Thyroid gland (tissue), 4 donors: ENCODE data around the gene NAA80. TPM values are rescaled to one million over a fixed set of nuclear protein-coding genes. Genes with fewer than 3 reads are reported as not detected.

Experiments
- DNase-seq, 2 donors: peaks; one replicate each; pipeline ENCODE4 v3.0.0-alpha.2; 2019
- H3K27ac ChIP-seq, 3 donors: fragments of 200-600 bp; sonication (generic); 1 replicate in 2 of 3; 2 replicates in 1 of 3; pipeline ENCODE4 v1.5.1; 2016 to 2019; ENCODE audit warnings: mild to moderate bottlenecking in 1 of 3, moderate library complexity in 1 of 3
- H3K27me3 ChIP-seq: fragments of 200-600 bp; sonication (generic); one replicate; pipeline ENCODE4 v1.5.1; 2019
- H3K36me3 ChIP-seq, 2 donors: fragments of 200-600 bp; sonication (generic); one replicate each; pipeline ENCODE4 v1.5.1; 2016 to 2019
- H3K4me1 ChIP-seq, 2 donors: fragments of 200-600 bp; sonication (generic); one replicate each; pipeline ENCODE4 v1.5.1; 2017 to 2019
- H3K4me3 ChIP-seq, 3 donors: fragments of 200-600 bp; sonication (generic); replicated peaks in 1 of 3; 1 replicate in 2 of 3; 2 replicates in 1 of 3; pipeline ENCODE4 v1.5.1; 2016; ENCODE audit warnings: mild to moderate bottlenecking in 1 of 3
- H3K9me3 ChIP-seq: fragments of 200-600 bp; sonication (generic); one replicate; pipeline ENCODE4 v1.5.1; 2017
- CTCF ChIP-seq, 6 experiments: fragments of 200-600 bp in 3 of 6; fragments of 450-650 bp in 3 of 6; sonication (generic) in 3 of 6; IDR thresholded peaks; one replicate each; pipeline ENCODE4 v1.5.1; 2016 to 2019; ENCODE audit warnings: antibody characterized with exemption in 6 of 6, mild to moderate bottlenecking in 2 of 6, inconsistent platforms in 1 of 6, moderate library complexity in 1 of 6
- POLR2A ChIP-seq, 2 donors: fragments of 450-650 bp; IDR thresholded peaks; one replicate each; pipeline ENCODE4 v1.6.1; 2017; ENCODE audit warnings: antibody characterized with exemption in 2 of 2, mild to moderate bottlenecking in 2 of 2, moderate library complexity in 1 of 2
- WGBS, 2 donors: methylation state at CpG; one replicate each; pipeline ENCODE4 v1.1.5; 2017; 5-methylcytosine and 5-hydroxymethylcytosine counted together
- intact Hi-C: fragments of 100-400 bp; cut with DNase I; formaldehyde crosslinking; loops from one replicate; pipeline ENCODE4 v1.15.1; 2023
- total RNA-seq, 4 donors: library from RNA; depleted of rRNA; stranded (reverse); fragments of >200 nt; gene quantifications; one replicate each; pipeline ENCODE4 v1.2.3, GENCODE V29; 2016

Gene NAA80
- total RNA-seq, 4 donors from 2014 or later: 6.9 to 15.2 (median 10.8) TPM

- 78 to 92% methylated on average over 9 of the region's 9 CpGs for WGBS, 2 donors
- TF ChIP-seq POLR2A (IDR thresholded peaks at IDR 0.05) (no peak), CTCF (IDR thresholded peaks at IDR 0.05) (no peak)
- Histone ChIP-seq H3K4me3 (no peak overlapping the region), H3K9me3 (no peaks in the 10 kb centered on the region), H3K27me3 (no peaks in the 10 kb centered on the region), H3K36me3 (peaks cover 38 to 42% of the 10 kb centered on the region in 2 donors), H3K27ac (peak overlapping the region; percentile 30 to 89 (median 81)), H3K4me1 (peaks cover 15 to 37% of the 10 kb centered on the region in 2 donors)
- intact Hi-C loops: no loop called here
- DNase-seq: no peak
Observed at GRCh38 chr3:50255251-50255615, 44.0 kb downstream of the NAA80 start.

- peaks cover 38 to 42% of the 10 kb centered on the region in 2 donors for H3K36me3 ChIP-seq
- no peak for TF ChIP-seq CTCF (IDR thresholded peaks at IDR 0.05)
- peak in 1 of 2 donors; percentile 36 for TF ChIP-seq POLR2A (IDR thresholded peaks at IDR 0.05)
- peak; percentile 42 to 47 for DNase-seq
Observed at GRCh38 chr3:50254577-50255250, 44.5 kb downstream of the NAA80 start.

GRCh38 chr3:50251220-50251619 lies 48.0 kb downstream of the NAA80 start:
- no peaks in the 10 kb centered on the region for H3K27me3 ChIP-seq
- intact Hi-C loops: no loop called here
- no peak overlapping the region for H3K4me3 ChIP-seq
- peaks cover 29 to 70% of the 10 kb centered on the region in 2 donors for H3K4me1 ChIP-seq
- no peaks in the 10 kb centered on the region for H3K9me3 ChIP-seq
- WGBS, 2 donors: 93% methylated on average over 8 of the region's 8 CpGs
- no peak for DNase-seq
- H3K36me3 ChIP-seq: peaks cover 17 to 18% of the 10 kb centered on the region in 2 donors
- peak overlapping the region in 1 of 3 donors; percentile 86 for H3K27ac ChIP-seq
- TF ChIP-seq CTCF (IDR thresholded peaks at IDR 0.05): no peak
- no peak for TF ChIP-seq POLR2A (IDR thresholded peaks at IDR 0.05)

More at GRCh38 chr3:50254577-50255250, 44.5 kb downstream of the NAA80 start:
- WGBS, 2 donors: 71 to 74% methylated on average over 7 to 8 of the region's 8 CpGs
- Histone ChIP-seq H3K4me1 (peaks cover 17 to 40% of the 10 kb centered on the region in 2 donors), H3K27ac (peak overlapping the region; percentile 62 to 89 (median 81)), H3K9me3 (no peaks in the 10 kb centered on the region), H3K27me3 (no peaks in the 10 kb centered on the region), H3K4me3 (no peak overlapping the region)
- intact Hi-C loops: no loop called here

- peak overlapping the region in 2 of 3 donors; percentile 58 to 86 for H3K27ac ChIP-seq
- H3K9me3 ChIP-seq: no peaks in the 10 kb centered on the region
- no peaks in the 10 kb centered on the region for H3K27me3 ChIP-seq
- no peak for DNase-seq
- TF ChIP-seq CTCF (IDR thresholded peaks at IDR 0.05) (no peak), POLR2A (IDR thresholded peaks at IDR 0.05) (no peak)
- H3K4me3 ChIP-seq: no peak overlapping the region
- intact Hi-C loops: no loop called here
- 84 to 90% methylated on average over 4 of the region's 4 CpGs for WGBS, 2 donors
- H3K36me3 ChIP-seq: peaks cover 15 to 16% of the 10 kb centered on the region in 2 donors
- H3K4me1 ChIP-seq: peaks cover 35 to 76% of the 10 kb centered on the region in 2 donors
Observed at GRCh38 chr3:50250514-50250913, 48.7 kb downstream of the NAA80 start.

- 85 to 89% methylated on average over 4 to 5 of the region's 5 CpGs for WGBS, 2 donors
- TF ChIP-seq CTCF (IDR thresholded peaks at IDR 0.05) (no peak), POLR2A (IDR thresholded peaks at IDR 0.05) (no peak)
- Histone ChIP-seq H3K36me3 (peaks cover 12 to 15% of the 10 kb centered on the region in 2 donors), H3K4me1 (peaks cover 38 to 74% of the 10 kb centered on the region in 2 donors), H3K4me3 (no peak overlapping the region), H3K27me3 (no peaks in the 10 kb centered on the region), H3K9me3 (no peaks in the 10 kb centered on the region), H3K27ac (peak overlapping the region in 2 of 3 donors; percentile 58 to 86)
- DNase-seq: no peak
- intact Hi-C loops: no loop called here
Observed at GRCh38 chr3:50249457-50249856, 49.7 kb downstream of the NAA80 start.
